BE2C (cell line): Measurements from ENCODE around the gene AKT2.

Experiments used
- DNase-seq: peaks from one replicate; pipeline ENCODE4 v3.0.0-alpha.2; 2020
- H3K27me3 ChIP-seq: fragments of 250-450 bp; sonication (Bioruptor Pico); 2 replicates; pipeline ENCODE4 v1.5.1; 2020; ENCODE audit warnings: mild to moderate bottlenecking
- H3K36me3 ChIP-seq: fragments of 250-450 bp; sonication (Bioruptor Pico); 2 replicates; pipeline ENCODE4 v1.5.1; 2020; ENCODE audit warnings: mild to moderate bottlenecking
- H3K4me1 ChIP-seq: fragments of 250-450 bp; sonication (Bioruptor Pico); 2 replicates; pipeline ENCODE4 v1.5.1; 2020
- H3K4me3 ChIP-seq: 2 replicates; pipeline ENCODE4 v1.5.1; 2011; ENCODE audit warnings: low read depth, low read length
- H3K9me3 ChIP-seq: fragments of 250-450 bp; sonication (Bioruptor Pico); 2 replicates; pipeline ENCODE4 v1.5.1; 2020
- CTCF ChIP-seq: IDR thresholded peaks from 2 replicates; pipeline ENCODE4 v1.5.1; 2012; ENCODE audit warnings: mild to moderate bottlenecking, low read depth, low read length

The AKT2 gene

GRCh38 chr19:40190891-40191835 lies 94.0 kb downstream of the AKT2 start, which contains the start of gene MAP3K10:
Gene MAP3K10, plus strand, starts transcription at chr19:40191426. Its CDS starts 606 bp downstream, at chr19:40192032.
- H3K27me3 ChIP-seq: no peaks in the 10 kb centered on the region
- no peak for TF ChIP-seq CTCF
- H3K4me3 ChIP-seq: peak within 1 kb of the TSS; percentile 87
- DNase-seq: peak; percentile 81
- H3K4me1 ChIP-seq: no peaks in the 10 kb centered on the region
- no peaks in the 10 kb centered on the region for H3K36me3 ChIP-seq
- no peaks in the 10 kb centered on the region for H3K9me3 ChIP-seq

GRCh38 chr19:40184273-40184672 lies 100.9 kb downstream of the AKT2 start:
- H3K4me1 ChIP-seq: no peaks in the 10 kb centered on the region
- DNase-seq: no peak
- no peaks in the 10 kb centered on the region for H3K9me3 ChIP-seq
- H3K4me3 ChIP-seq: no peak overlapping the region
- no peak for TF ChIP-seq CTCF
- peaks cover 3% of the 10 kb centered on the region; the same call in 1 of the 2 replicates for H3K27me3 ChIP-seq
- H3K36me3 ChIP-seq: no peaks in the 10 kb centered on the region
